HCT116 (cell line): ENCODE data around the gene SIK3. TPM values are rescaled to one million over a fixed set of nuclear protein-coding genes. Genes with fewer than 3 reads are reported as not detected.

Experiments used
- ATAC-seq: fragments of 200-7000 bp; cut with Tn5 transposase; 2 replicates; pipeline ENCODE4 v1.9.1; 2020; ENCODE audit warnings: mild to moderate bottlenecking, moderate library complexity
- BruUV-seq: library from RNA; stranded (reverse); fragments of 400-500 nt; replicated peaks from 2 replicates; lab custom pipeline; 2021; lab: Mats Ljungman, UMichigan
- CTCF ChIA-PET: fragments of 300-600 bp; sonication (Branson Sonifier 250); formaldehyde crosslinking; loops from one replicate; lab custom pipeline; 2021; ENCODE audit warnings: antibody characterized with exemption; lab: Charles Lee
- POLR2A ChIA-PET: fragments of 300-600, 350-600 bp; sonication (Branson Sonifier 250); formaldehyde crosslinking; loops from one replicate; lab custom pipeline; 2021; ENCODE audit warnings: antibody characterized with exemption; lab: Charles Lee
- RAD21 ChIA-PET, 2 experiments: fragments of 300-600 bp; sonication (Branson Sonifier 250); formaldehyde crosslinking; loops; one replicate each; lab custom pipeline; 2023; ENCODE audit warnings: low total read pairs in 2 of 2; ENCODE audit not compliant: uncharacterized antibody in 2 of 2, unreplicated experiment in 2 of 2, low non-redundant PET in 1 of 2; lab: Charles Lee
- DNase-seq: peaks from one replicate; pipeline ENCODE4 v3.0.0-alpha.2; 2010; ENCODE audit warnings: low read depth, low spot score
- H2AFZ ChIP-seq: fragments of 200-600 bp; shearing (Covaris generic), sonication (generic); 2 replicates; pipeline ENCODE4 v1.6.1; 2017; ENCODE audit warnings: low read depth, mixed run types, mixed read lengths, antibody characterized with exemption, low read length; ENCODE audit not compliant: poor library complexity, severe bottlenecking
- H3K27ac ChIP-seq: 2 replicates; pipeline ENCODE4 v1.5.1; 2012; ENCODE audit warnings: low read depth, low read length
- H3K27me3 ChIP-seq: fragments of 200-600 bp; sonication (generic); 2 replicates; pipeline ENCODE4 v1.6.1; 2016; ENCODE audit warnings: mixed run types, low read length, mixed read lengths; ENCODE audit not compliant: insufficient read depth
- H3K36me3 ChIP-seq, 2 experiments: fragments of 200-500 bp in 1 of 2; fragments of 200-600 bp in 1 of 2; sonication (Bioruptor generic) in 1 of 2; sonication (generic) in 1 of 2; 2 replicates each; pipeline versions ENCODE4 v1.5.1 to v1.6.1; 2014 to 2016; ENCODE audit warnings: low read length in 2 of 2, inconsistent platforms in 1 of 2, mixed read lengths in 1 of 2, mixed run types in 1 of 2; ENCODE audit not compliant: insufficient read depth in 2 of 2, control insufficient read depth in 1 of 2
- H3K4me1 ChIP-seq, 2 experiments: fragments of 200-600 bp in 1 of 2; sonication (generic) in 1 of 2; 2 replicates each; pipeline versions ENCODE4 v1.5.1 to v1.6.1; 2012 to 2017; ENCODE audit warnings: low read length in 2 of 2, inconsistent platforms in 1 of 2, mild to moderate bottlenecking in 1 of 2, mixed read lengths in 1 of 2, mixed run types in 1 of 2, moderate library complexity in 1 of 2; ENCODE audit not compliant: insufficient read depth in 2 of 2, control insufficient read depth in 1 of 2
- H3K4me2 ChIP-seq: fragments of 200-600 bp; sonication (generic); 2 replicates; pipeline ENCODE4 v1.6.1; 2017; ENCODE audit warnings: mixed run types, low read length, mixed read lengths
- H3K4me3 ChIP-seq, 2 experiments: fragments of 200-600 bp in 1 of 2; sonication (generic) in 1 of 2; replicated peaks in 1 of 2; 2 replicates each; pipeline ENCODE4 v1.5.1; 2011 to 2016; ENCODE audit warnings: low read length in 2 of 2, control low read depth in 1 of 2, low read depth in 1 of 2, mild to moderate bottlenecking in 1 of 2, mixed read lengths in 1 of 2, mixed run types in 1 of 2
- H3K79me2 ChIP-seq: fragments of 200-600 bp; sonication (generic); 2 replicates; pipeline ENCODE4 v1.6.1; 2017; ENCODE audit warnings: mild to moderate bottlenecking, mixed run types, low read length, moderate library complexity, mixed read lengths; ENCODE audit not compliant: insufficient read depth
- H3K9ac ChIP-seq: fragments of 200-600 bp; sonication (generic); 2 replicates; pipeline ENCODE4 v1.6.1; 2016; ENCODE audit warnings: low read length, mixed read lengths
- H3K9me2 ChIP-seq: fragments of 200-600 bp; sonication (generic), shearing (Covaris generic); 2 replicates; pipeline ENCODE4 v1.6.1; 2017; ENCODE audit warnings: mixed run types, mild to moderate bottlenecking, moderate library complexity; ENCODE audit not compliant: insufficient read depth
- H3K9me3 ChIP-seq, 2 experiments: fragments of 200-500 bp in 1 of 2; fragments of 200-600 bp in 1 of 2; sonication (Bioruptor generic) in 1 of 2; sonication (generic) in 1 of 2; 2 replicates each; pipeline ENCODE4 v1.6.1; 2014 to 2017; ENCODE audit warnings: low read length in 2 of 2, mixed read lengths in 2 of 2, inconsistent platforms in 1 of 2, low read depth in 1 of 2, mild to moderate bottlenecking in 1 of 2, mixed run types in 1 of 2, moderate library complexity in 1 of 2; ENCODE audit not compliant: control insufficient read depth in 1 of 2, insufficient read depth in 1 of 2
- H4K20me1 ChIP-seq: fragments of 200-600 bp; sonication (generic), shearing (Covaris generic); 2 replicates; pipeline ENCODE4 v1.6.1; 2017; ENCODE audit warnings: mixed run types, mild to moderate bottlenecking, moderate library complexity; ENCODE audit not compliant: insufficient read depth
- CBX3 ChIP-seq: IDR thresholded peaks from 2 replicates; pipeline ENCODE4 v1.6.1; 2012; ENCODE audit warnings: low read depth
- CEBPB ChIP-seq: IDR thresholded peaks from 2 replicates; pipeline ENCODE4 v1.6.1; 2012; ENCODE audit warnings: low read depth
- CTCF ChIP-seq, 3 experiments: fragments of 200-600 bp in 1 of 3; sonication (generic) in 1 of 3; IDR thresholded peaks in 2 of 3; conservative IDR thresholded peaks in 1 of 3; 2 replicates each; pipeline ENCODE4 v1.5.1; 2012 to 2017; ENCODE audit warnings: low read depth in 2 of 3, low read length in 2 of 3, antibody characterized with exemption in 1 of 3, borderline replicate concordance in 1 of 3, control low read depth in 1 of 3, mild to moderate bottlenecking in 1 of 3, mixed read lengths in 1 of 3, mixed run types in 1 of 3, moderate library complexity in 1 of 3; ENCODE audit not compliant: insufficient read depth in 1 of 3
- EGR1 ChIP-seq: IDR thresholded peaks from 2 replicates; pipeline ENCODE4 v1.6.1; 2012; ENCODE audit warnings: low read depth
- EZH2phosphoT487 ChIP-seq: fragments of 200-600 bp; IDR thresholded peaks from 2 replicates; pipeline ENCODE4 v1.6.1; 2018; ENCODE audit warnings: antibody characterized with exemption, borderline replicate concordance
- MAX ChIP-seq: IDR thresholded peaks from 2 replicates; pipeline ENCODE4 v1.6.1; 2012
- POLR2A ChIP-seq: IDR thresholded peaks from 2 replicates; pipeline ENCODE4 v1.7.0; 2011; ENCODE audit warnings: borderline replicate concordance; ENCODE audit not compliant: insufficient read depth, insufficient read length; ENCODE audit errors: extremely low read depth
- RAD21 ChIP-seq: IDR thresholded peaks from 2 replicates; pipeline ENCODE4 v1.6.1; 2012; ENCODE audit warnings: low read depth, mild to moderate bottlenecking
- REST ChIP-seq: IDR thresholded peaks from 2 replicates; pipeline ENCODE4 v1.6.1; 2012; ENCODE audit warnings: low read depth
- SIN3A ChIP-seq: IDR thresholded peaks from 2 replicates; pipeline ENCODE4 v1.6.1; 2012; ENCODE audit warnings: low read depth
- SP1 ChIP-seq: IDR thresholded peaks from 2 replicates; pipeline ENCODE4 v1.6.1; 2012; ENCODE audit warnings: low read depth
- SRF ChIP-seq: IDR thresholded peaks from 2 replicates; pipeline ENCODE4 v1.6.1; 2012; ENCODE audit warnings: low read depth
- ZFX ChIP-seq: fragments of 450-650 bp; IDR thresholded peaks from 2 replicates; pipeline ENCODE4 v1.6.1; 2017
- ZNF274 ChIP-seq: fragments of 200-500 bp; sonication (Bioruptor generic); IDR thresholded peaks from 2 replicates; pipeline ENCODE4 v1.6.1; 2014; ENCODE audit warnings: mild to moderate bottlenecking, low read depth, low read length, inconsistent platforms
- intact Hi-C: fragments of 100-400 bp; cut with micrococcal nuclease; formaldehyde crosslinking; loops from 2 replicates; pipeline ENCODE4 v1.10.0; 2022
- total RNA-seq: library from RNA; stranded (reverse); gene quantifications from one replicate; pipeline ENCODE4 v1.2.1, GENCODE V29; 2021; ENCODE audit not compliant: unreplicated experiment

Gene SIK3
- total RNA-seq, 1 experiment from 2014 or later: 21.0 TPM

GRCh38 chr11:116865696-116866095, 232.5 kb downstream of the SIK3 start:
- Histone ChIP-seq H3K36me3 (0 out of 4 replicates have a peak, but pooled peaks cover 0 to 8% of the 10 kb centered on the region in 2 experiments), H3K27me3 (no peaks in the 10 kb centered on the region), H3K9ac (no peak overlapping the region), H3K4me3 (no peak overlapping the region), H3K4me2 (no peak overlapping the region), H3K9me2 (no peaks in the 10 kb centered on the region), H4K20me1 (no peaks in the 10 kb centered on the region), H3K79me2 (no peaks in the 10 kb centered on the region), H3K4me1 (no peaks in the 10 kb centered on the region), H3K27ac (no peak overlapping the region), H2AFZ (no peak overlapping the region), H3K9me3 (no peaks in the 10 kb centered on the region)
- BruUV-seq: no TSS peak
- no peak for DNase-seq
- ChIA-PET RAD21 (no interaction called here), CTCF (interaction anchor here (1.0 kb wide), 1 partner anchor 14 kb away, joined by 3 read pairs; no protein-coding TSS in a partner anchor), POLR2A (no interaction called here)
- intact Hi-C loops: no loop called here
- TF ChIP-seq ZNF274: no peak
- no peak for TF ChIP-seq POLR2A
- no peak for TF ChIP-seq SRF
- TF ChIP-seq EZH2phosphoT487: no peak
- TF ChIP-seq CTCF (IDR thresholded peaks at IDR 0.05 in 2 of 3, conservative IDR thresholded peaks at IDR 0.05 in 1 of 3; ENCODE audit: borderline replicate concordance in 1 of 3, insufficient read depth in 1 of 3, low read depth in 2 of 3, low read length in 2 of 3): no peak
- no peak for TF ChIP-seq CEBPB
- no peak for TF ChIP-seq RAD21
- TF ChIP-seq REST: no peak
- TF ChIP-seq MAX: no peak
- TF ChIP-seq EGR1: no peak
- TF ChIP-seq ZFX: no peak
- TF ChIP-seq CBX3: no peak
- TF ChIP-seq SP1: no peak
- TF ChIP-seq SIN3A: no peak
- no peak for ATAC-seq
